CD4-positive, CD25-positive, alpha-beta regulatory T cell (primary cell): Measurements from ENCODE around the gene SMOC2. TPM values are rescaled to one million over a fixed set of nuclear protein-coding genes. Genes with fewer than 3 reads are reported as not detected.

Experiments
- ATAC-seq, 2 donors: fragments of 150-1000 bp; cut with Tn5 transposase; one replicate each; pipeline ENCODE4 v1.10.0; 2021; ENCODE audit warnings: low read depth in 2 of 2, moderate number of reproducible peaks in 2 of 2, moderate library complexity in 1 of 2
- DNase-seq, 3 donors: peaks; one replicate each; pipeline versions ENCODE4 v3.0.0 to v3.0.0-alpha.2; 2012 to 2022; ENCODE audit warnings: mixed read lengths in 1 of 3
- H3K27ac ChIP-seq: one replicate; pipeline ENCODE4 v1.7.0; 2013; ENCODE audit warnings: mild to moderate bottlenecking, low read length; ENCODE audit not compliant: insufficient read depth, poor library complexity, severe bottlenecking
- H3K27me3 ChIP-seq: one replicate; pipeline ENCODE4 v1.7.0; 2013; ENCODE audit warnings: low read length; ENCODE audit not compliant: control insufficient read depth, insufficient read depth
- H3K36me3 ChIP-seq: one replicate; pipeline ENCODE4 v1.7.0; 2013; ENCODE audit warnings: mild to moderate bottlenecking, low read length, moderate library complexity; ENCODE audit not compliant: control insufficient read depth, insufficient read depth
- H3K4me1 ChIP-seq: 2 replicates; pipeline ENCODE4 v1.7.0; 2013; ENCODE audit warnings: mild to moderate bottlenecking, low read length; ENCODE audit not compliant: insufficient read depth, control insufficient read depth, poor library complexity, severe bottlenecking
- H3K4me3 ChIP-seq: one replicate; pipeline ENCODE4 v1.7.0; 2013; ENCODE audit warnings: low read depth, mild to moderate bottlenecking, low read length, moderate library complexity
- H3K9me3 ChIP-seq, 2 experiments: 1 replicate in 1 of 2; 2 replicates in 1 of 2; pipeline ENCODE4 v1.7.0; 2013; ENCODE audit warnings: low read length in 2 of 2, mild to moderate bottlenecking in 1 of 2, moderate library complexity in 1 of 2; ENCODE audit not compliant: control insufficient read depth in 2 of 2
- H3K27ac Mint-ChIP-seq, 3 donors: one replicate each; pipeline ENCODE4 v1.8.0; 2020 to 2022; ENCODE audit warnings: mild to moderate bottlenecking in 3 of 3, mixed read lengths in 3 of 3, moderate library complexity in 2 of 3
- H3K27me3 Mint-ChIP-seq: one replicate; pipeline ENCODE4 v1.8.0; 2022; ENCODE audit warnings: mild to moderate bottlenecking, mixed read lengths
- H3K36me3 Mint-ChIP-seq: one replicate; pipeline ENCODE4 v1.8.0; 2020; ENCODE audit warnings: mixed read lengths
- H3K4me1 Mint-ChIP-seq, 4 donors: one replicate each; pipeline ENCODE4 v1.8.0; 2020 to 2022; ENCODE audit warnings: mixed read lengths in 4 of 4, mild to moderate bottlenecking in 1 of 4
- H3K4me3 Mint-ChIP-seq, 4 donors: one replicate each; pipeline ENCODE4 v1.8.0; 2020 to 2022; ENCODE audit warnings: mild to moderate bottlenecking in 4 of 4, mixed read lengths in 4 of 4, moderate library complexity in 3 of 4
- H3K9me3 Mint-ChIP-seq, 7 donors: one replicate each; pipeline ENCODE4 v1.8.0; 2020 to 2022; ENCODE audit warnings: mixed read lengths in 7 of 7, mild to moderate bottlenecking in 3 of 7, moderate library complexity in 2 of 7
- polyA plus RNA-seq, 4 donors: library from polyadenylated mRNA; unstranded; fragments of 300-500 nt; fragmentation: Illumina TruSeq; gene quantifications; one replicate each; pipeline ENCODE4 v1.2.3, GENCODE V29; 2021
- total RNA-seq: library from RNA; stranded (reverse); gene quantifications from one replicate; pipeline ENCODE4 v1.2.3, GENCODE V29; 2022

The SMOC2 gene
- total and polyA plus RNA-seq, 5 donors from 2014 or later = not detected

DNA sequence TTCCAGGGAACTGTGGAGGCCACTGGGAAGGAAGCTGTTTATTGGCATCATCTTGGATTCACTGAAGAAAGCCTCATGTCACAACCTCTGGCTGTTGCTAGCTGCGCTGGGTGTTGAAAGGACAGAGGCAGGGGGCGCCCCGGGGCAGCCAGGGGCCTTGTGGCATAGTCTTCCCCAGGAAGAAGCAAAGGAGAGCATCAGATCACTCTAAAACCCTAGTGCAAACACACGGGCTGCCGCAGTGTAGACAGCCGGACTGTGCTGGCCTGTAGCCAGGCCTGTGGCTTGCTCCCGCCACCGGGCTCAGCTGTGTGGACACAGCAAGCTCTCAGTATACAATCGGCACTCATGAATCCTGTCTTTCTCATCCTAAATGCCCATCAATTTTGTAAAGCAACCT, 23.8 kb upstream of the SMOC2 start:
- H3K27ac Mint-ChIP-seq = no peak overlapping the region
- H3K9me3 Mint-ChIP-seq = peaks cover 0 to 2% (median 0%) of the 10 kb centered on the region in 7 donors
- no peaks in the 10 kb centered on the region for H3K36me3 ChIP-seq
- no peak overlapping the region for H3K4me3 Mint-ChIP-seq
- no peak overlapping the region for H3K27ac ChIP-seq
- H3K27me3 ChIP-seq = no peaks in the 10 kb centered on the region
- no peak overlapping the region for H3K4me3 ChIP-seq
- H3K36me3 Mint-ChIP-seq = no peaks in the 10 kb centered on the region
- no peaks in the 10 kb centered on the region for H3K27me3 Mint-ChIP-seq
- H3K4me1 Mint-ChIP-seq = no peaks in the 10 kb centered on the region
- no peaks in the 10 kb centered on the region for H3K4me1 ChIP-seq
- DNase-seq (no peak), ATAC-seq (no peak)
- no peaks in the 10 kb centered on the region for H3K9me3 ChIP-seq

DNA sequence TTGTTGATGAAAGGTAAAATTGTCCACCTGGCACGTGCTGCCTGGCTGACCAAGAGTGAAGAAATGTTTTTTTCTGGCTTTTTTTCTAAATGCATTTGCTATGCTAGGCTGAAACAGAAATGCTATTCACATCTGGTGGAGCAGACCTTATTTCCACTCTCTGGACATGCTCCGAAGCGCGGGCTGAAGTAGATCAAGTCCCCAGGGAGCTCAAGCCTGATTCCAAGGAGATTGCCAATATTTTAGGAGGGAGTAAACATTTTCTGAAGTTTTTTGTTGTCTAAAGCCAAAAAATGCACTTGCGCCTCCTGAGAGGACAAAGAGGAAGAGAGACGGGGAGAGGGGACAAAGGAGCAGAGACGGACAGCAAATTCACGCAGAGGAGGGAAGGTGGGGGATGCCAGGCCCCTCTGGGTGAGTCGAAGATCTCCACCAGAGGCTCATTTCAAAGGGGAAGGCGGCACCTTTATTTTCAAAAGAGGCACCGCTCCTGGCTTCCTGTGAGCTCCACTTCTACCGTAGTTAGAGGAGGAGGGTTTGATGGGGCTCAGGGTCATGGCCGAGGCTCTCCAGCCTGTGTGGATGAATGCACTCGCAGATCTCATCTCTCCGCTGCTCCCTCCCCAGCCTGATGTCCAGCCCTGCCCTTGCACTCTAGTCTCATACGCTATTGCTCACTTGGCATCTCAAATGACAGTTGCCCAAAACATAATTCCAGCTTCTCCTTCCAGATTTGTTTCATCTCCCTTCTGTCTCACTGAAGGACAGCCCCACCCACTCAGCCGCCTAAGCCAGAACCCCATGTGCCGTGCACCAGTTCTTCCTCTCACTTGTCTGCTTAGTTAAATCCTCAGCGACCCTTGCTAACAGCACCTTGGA, 23.1 kb upstream of the SMOC2 start:
- no peaks in the 10 kb centered on the region for H3K27me3 Mint-ChIP-seq
- Histone ChIP-seq H3K36me3 (no peaks in the 10 kb centered on the region), H3K9me3 (no peaks in the 10 kb centered on the region), H3K4me3 (no peak overlapping the region), H3K27ac (no peak overlapping the region), H3K4me1 (no peaks in the 10 kb centered on the region), H3K27me3 (no peaks in the 10 kb centered on the region)
- no peaks in the 10 kb centered on the region for H3K4me1 Mint-ChIP-seq
- ATAC-seq (no peak), DNase-seq (no peak)
- no peaks in the 10 kb centered on the region for H3K36me3 Mint-ChIP-seq
- H3K4me3 Mint-ChIP-seq = peak overlapping the region in 1 of 4 donors; percentile 3
- no peak overlapping the region for H3K27ac Mint-ChIP-seq
- peaks cover 0 to 2% (median 0%) of the 10 kb centered on the region in 7 donors for H3K9me3 Mint-ChIP-seq

DNA sequence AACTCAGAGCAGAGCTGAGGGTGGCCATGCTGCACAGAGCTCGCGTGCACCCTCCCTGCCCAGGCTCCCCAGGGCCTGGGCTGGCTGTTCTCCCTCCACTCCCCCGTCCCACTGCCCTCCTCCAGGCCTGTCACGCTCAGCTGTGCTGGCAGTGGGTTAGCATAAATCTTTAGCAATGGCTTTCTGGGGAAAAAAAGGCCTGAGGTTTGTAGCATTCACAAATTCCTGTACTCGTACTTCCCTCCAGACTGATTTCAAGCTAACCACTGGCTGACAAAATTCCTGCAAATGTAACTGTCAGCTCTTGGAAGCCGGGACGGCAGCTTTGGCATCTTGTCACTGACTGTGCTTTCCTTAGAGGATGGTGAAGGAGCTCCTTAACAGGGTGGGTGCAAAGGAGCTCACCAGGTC, 22.3 kb upstream of the SMOC2 start:
- Mint-ChIP-seq H3K27me3 (no peaks in the 10 kb centered on the region), H3K36me3 (no peaks in the 10 kb centered on the region), H3K4me3 (no peak overlapping the region), H3K9me3 (peaks cover 0 to 2% (median 0%) of the 10 kb centered on the region in 7 donors), H3K4me1 (no peaks in the 10 kb centered on the region), H3K27ac (no peak overlapping the region)
- no peaks in the 10 kb centered on the region for H3K9me3 ChIP-seq
- H3K27me3 ChIP-seq = no peaks in the 10 kb centered on the region
- ATAC-seq (no peak), DNase-seq (no peak)
- no peak overlapping the region for H3K4me3 ChIP-seq
- no peak overlapping the region for H3K27ac ChIP-seq
- no peaks in the 10 kb centered on the region for H3K4me1 ChIP-seq
- no peaks in the 10 kb centered on the region for H3K36me3 ChIP-seq

DNA sequence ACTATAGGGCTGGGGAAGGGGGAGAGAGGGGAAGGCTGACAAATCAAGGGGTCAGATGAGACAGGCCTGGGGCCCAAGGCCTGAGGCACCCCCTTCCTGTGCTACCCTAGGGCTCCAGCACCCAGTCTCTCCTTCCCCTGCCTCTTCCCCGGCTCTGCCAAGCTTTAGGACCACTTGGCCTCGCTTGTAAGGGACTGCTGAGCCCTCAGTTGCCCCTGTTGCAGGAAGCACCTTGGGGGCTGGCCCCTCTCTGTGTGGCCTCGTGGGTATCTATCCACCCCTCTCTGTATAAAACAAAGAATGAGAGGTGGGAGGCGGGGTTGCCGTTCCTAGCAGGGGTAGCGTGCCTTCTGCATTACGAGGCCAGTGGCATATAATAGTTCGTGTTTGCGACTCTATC, 21.4 kb upstream of the SMOC2 start:
- no peaks in the 10 kb centered on the region for H3K27me3 ChIP-seq
- DNase-seq (no peak), ATAC-seq (no peak)
- Mint-ChIP-seq H3K4me3 (no peak overlapping the region), H3K4me1 (no peaks in the 10 kb centered on the region), H3K27ac (no peak overlapping the region), H3K36me3 (no peaks in the 10 kb centered on the region), H3K9me3 (peaks cover 0 to 2% (median 0%) of the 10 kb centered on the region in 7 donors), H3K27me3 (no peaks in the 10 kb centered on the region)
- no peaks in the 10 kb centered on the region for H3K36me3 ChIP-seq
- no peak overlapping the region for H3K27ac ChIP-seq
- H3K4me1 ChIP-seq = no peaks in the 10 kb centered on the region
- no peaks in the 10 kb centered on the region for H3K9me3 ChIP-seq
- H3K4me3 ChIP-seq = no peak overlapping the region

DNA sequence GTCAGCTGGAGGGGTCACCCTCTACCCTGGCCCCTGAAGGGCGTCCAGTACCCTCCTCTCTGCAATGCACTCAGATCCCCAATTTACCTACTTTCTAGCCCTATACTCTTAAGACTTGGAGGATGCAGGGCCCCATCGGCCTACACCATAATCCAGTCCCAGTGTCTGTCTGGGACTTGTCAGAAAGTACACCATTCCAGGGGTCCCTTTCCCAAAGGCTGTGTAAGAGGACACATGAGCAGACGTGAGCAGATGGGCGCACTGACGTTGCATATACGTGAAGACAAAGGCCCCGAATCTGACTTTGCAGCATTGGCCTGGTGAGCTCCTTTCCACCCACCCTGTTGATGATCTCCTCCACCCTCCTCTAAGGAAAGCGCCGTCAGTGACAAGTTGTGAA, 20.9 kb upstream of the SMOC2 start:
- no peaks in the 10 kb centered on the region for H3K36me3 ChIP-seq
- Mint-ChIP-seq H3K36me3 (no peaks in the 10 kb centered on the region), H3K4me3 (no peak overlapping the region), H3K27me3 (no peaks in the 10 kb centered on the region), H3K27ac (no peak overlapping the region), H3K9me3 (peaks cover 0 to 2% (median 0%) of the 10 kb centered on the region in 7 donors), H3K4me1 (no peaks in the 10 kb centered on the region)
- no peaks in the 10 kb centered on the region for H3K27me3 ChIP-seq
- H3K27ac ChIP-seq = no peak overlapping the region
- H3K9me3 ChIP-seq = no peaks in the 10 kb centered on the region
- no peak for ATAC-seq
- H3K4me1 ChIP-seq = no peaks in the 10 kb centered on the region
- no peak for DNase-seq
- no peak overlapping the region for H3K4me3 ChIP-seq

DNA sequence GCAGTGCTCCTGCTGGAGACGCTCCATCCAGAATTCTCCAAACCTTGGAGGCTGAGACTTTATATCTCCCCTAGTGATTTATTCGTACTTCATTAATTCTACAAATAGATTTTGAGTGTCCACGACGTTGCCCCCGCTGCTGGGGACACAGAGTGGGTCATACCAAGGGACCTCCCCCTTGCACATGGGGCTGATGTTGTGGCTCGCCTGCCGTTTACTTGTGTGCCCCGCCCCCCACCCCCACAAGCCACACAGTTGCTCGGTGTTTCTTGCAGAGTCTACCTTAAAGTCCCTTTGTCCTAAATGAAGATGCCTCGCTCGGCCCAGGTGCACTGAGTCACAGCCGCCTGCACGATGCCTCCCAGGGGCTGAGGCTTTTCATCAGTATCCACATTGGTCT, 20.3 kb upstream of the SMOC2 start:
- H3K4me1 Mint-ChIP-seq = no peaks in the 10 kb centered on the region

DNA sequence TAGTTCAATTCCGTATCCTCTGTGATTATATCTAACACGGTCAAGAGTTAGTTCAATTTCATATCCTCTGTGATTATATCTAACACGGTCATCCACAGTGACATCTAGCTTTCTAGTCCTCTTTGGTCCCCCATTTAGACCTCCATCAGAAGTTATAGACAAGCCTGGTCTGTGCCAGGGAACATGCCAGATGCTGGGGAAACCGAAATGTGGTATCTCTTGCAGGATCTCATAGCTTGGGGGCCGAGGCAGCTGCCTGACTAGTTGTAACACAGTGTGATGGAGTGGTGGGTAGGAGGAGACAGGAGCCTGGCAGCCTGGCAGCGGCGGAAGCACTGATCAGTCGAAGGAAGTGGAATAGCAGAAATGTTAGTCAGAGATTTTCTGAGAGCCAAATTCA, 13.8 kb upstream of the SMOC2 start:
- Mint-ChIP-seq H3K4me1 (no peaks in the 10 kb centered on the region), H3K27me3 (no peaks in the 10 kb centered on the region), H3K36me3 (no peaks in the 10 kb centered on the region), H3K9me3 (no peaks in the 10 kb centered on the region), H3K27ac (no peak overlapping the region), H3K4me3 (no peak overlapping the region)
- no peaks in the 10 kb centered on the region for H3K9me3 ChIP-seq
- H3K36me3 ChIP-seq = no peaks in the 10 kb centered on the region
- H3K27me3 ChIP-seq = no peaks in the 10 kb centered on the region
- DNase-seq (no peak), ATAC-seq (no peak)
- no peaks in the 10 kb centered on the region for H3K4me1 ChIP-seq
- no peak overlapping the region for H3K4me3 ChIP-seq
- no peak overlapping the region for H3K27ac ChIP-seq

More for the DNA sequence above, 20.3 kb upstream of the SMOC2 start:
- no peak overlapping the region for H3K4me3 ChIP-seq
- H3K27ac ChIP-seq = no peak overlapping the region
- DNase-seq (no peak), ATAC-seq (no peak)
- Mint-ChIP-seq H3K9me3 (peaks cover 0 to 2% (median 0%) of the 10 kb centered on the region in 7 donors), H3K27me3 (no peaks in the 10 kb centered on the region), H3K27ac (no peak overlapping the region), H3K4me3 (no peak overlapping the region), H3K36me3 (no peaks in the 10 kb centered on the region)
- H3K9me3 ChIP-seq = no peaks in the 10 kb centered on the region
- H3K36me3 ChIP-seq = no peaks in the 10 kb centered on the region
- H3K4me1 ChIP-seq = no peaks in the 10 kb centered on the region
- no peaks in the 10 kb centered on the region for H3K27me3 ChIP-seq
